Astrocyte of the spinal cord (primary cell): ENCODE data around the gene RYR3.

Source experiments
- DNase-seq: peaks from one replicate; pipeline ENCODE4 v3.0.0; 2011; ENCODE audit warnings: low read depth, low spot score
- H3K4me3 ChIP-seq: 2 replicates; pipeline ENCODE4 v1.5.1; 2011; ENCODE audit warnings: low read depth, mild to moderate bottlenecking, low read length, moderate library complexity
- CTCF ChIP-seq: IDR thresholded peaks from 2 replicates; pipeline ENCODE4 v1.5.1; 2012; ENCODE audit warnings: low read depth, mild to moderate bottlenecking, low read length, inconsistent platforms
- in situ Hi-C: cut with HindIII; loops from 2 replicates; pipeline ENCODE4 v1.10.0; 2017; ENCODE audit warnings: low sequenced_read_pairs

Gene RYR3

GRCh38 chr15:33384307-33384706, 73.5 kb downstream of the RYR3 start:
- in situ Hi-C loops, result no loop called here
- no peak for TF ChIP-seq CTCF
- DNase-seq, result no peak
- H3K4me3 ChIP-seq, result no peak overlapping the region

- DNase-seq, result no peak
- TF ChIP-seq CTCF, result no peak
- in situ Hi-C loops, result no loop called here
- no peak overlapping the region for H3K4me3 ChIP-seq
These were observed 81.7 kb downstream of the RYR3 start for GRCh38 chr15:33392453-33392852.

- in situ Hi-C loops, result no loop called here
- H3K4me3 ChIP-seq, result no peak overlapping the region
- no peak for TF ChIP-seq CTCF
- no peak for DNase-seq
These were observed 82.8 kb downstream of the RYR3 start for GRCh38 chr15:33393546-33393945.

GRCh38 chr15:33395321-33395720, 84.6 kb downstream of the RYR3 start:
- no peak for DNase-seq
- in situ Hi-C loops, result no loop called here
- no peak overlapping the region for H3K4me3 ChIP-seq
- no peak for TF ChIP-seq CTCF

- no peak for DNase-seq
- H3K4me3 ChIP-seq, result no peak overlapping the region
- TF ChIP-seq CTCF, result no peak
- in situ Hi-C loops, result no loop called here
These were observed 85.1 kb downstream of the RYR3 start for GRCh38 chr15:33395846-33396245.

GRCh38 chr15:33396475-33396874, 85.7 kb downstream of the RYR3 start:
- no peak overlapping the region for H3K4me3 ChIP-seq
- no peak for DNase-seq
- in situ Hi-C loops, result no loop called here
- TF ChIP-seq CTCF, result no peak

- no peak for TF ChIP-seq CTCF
- H3K4me3 ChIP-seq, result no peak overlapping the region
- in situ Hi-C loops, result no loop called here
- no peak for DNase-seq
These were observed 87.8 kb downstream of the RYR3 start for GRCh38 chr15:33398555-33398954.
